Esophagus (tissue), 2 donors: Measurements from ENCODE around the gene HSD17B3. TPM values are rescaled to one million over a fixed set of nuclear protein-coding genes. Genes with fewer than 3 reads are reported as not detected.
"Not testable (repeated sequence)": the region's sequence is repeated elsewhere in the genome, so short reads cannot be mapped to it uniquely, and the experiment has no call there.

Experiments
- H3K27ac ChIP-seq, 2 donors: one replicate each; pipeline ENCODE4 v1.5.1; 2013; ENCODE audit warnings: low read depth in 2 of 2, mild to moderate bottlenecking in 2 of 2, inconsistent platforms in 1 of 2, low read length in 1 of 2, moderate library complexity in 1 of 2
- H3K27me3 ChIP-seq, 2 donors: one replicate each; pipeline ENCODE4 v1.6.1; 2013; ENCODE audit warnings: low read length in 2 of 2, control low read depth in 1 of 2, mild to moderate bottlenecking in 1 of 2; ENCODE audit not compliant: insufficient read depth in 2 of 2, control insufficient read depth in 1 of 2
- H3K36me3 ChIP-seq, 2 donors: one replicate each; pipeline ENCODE4 v1.6.1; 2013; ENCODE audit warnings: low read length in 1 of 2; ENCODE audit not compliant: control insufficient read depth in 2 of 2, insufficient read depth in 2 of 2
- H3K4me1 ChIP-seq, 2 donors: one replicate each; pipeline ENCODE4 v1.6.1; 2013; ENCODE audit warnings: low read length in 1 of 2; ENCODE audit not compliant: control insufficient read depth in 2 of 2, insufficient read depth in 2 of 2
- H3K4me3 ChIP-seq, 2 donors: one replicate each; pipeline ENCODE4 v1.5.1; 2013; ENCODE audit warnings: low read length in 2 of 2, mild to moderate bottlenecking in 2 of 2, low read depth in 1 of 2, moderate library complexity in 1 of 2
- H3K9me3 ChIP-seq, 2 donors: one replicate each; pipeline ENCODE4 v1.6.1; 2013; ENCODE audit warnings: mild to moderate bottlenecking in 2 of 2, low read depth in 1 of 2, low read length in 1 of 2, moderate library complexity in 1 of 2; ENCODE audit not compliant: control insufficient read depth in 2 of 2, insufficient read depth in 1 of 2
- WGBS, 2 donors: extraction: QIAGEN DNeasy Blood & Tissue Kit; methylation state at CpG; one replicate each; pipeline ENCODE4 v1.1.7; 2013; 5-methylcytosine and 5-hydroxymethylcytosine counted together
- polyA plus RNA-seq, 2 donors: library from polyadenylated mRNA; stranded (reverse); fragments of 200-250 nt; gene quantifications; one replicate each; pipeline ENCODE4 v1.2.3, GENCODE V29; 2013
- donor health status: healthy with polysubstance abuse.
- donor health status: Bipolar disorder and iron deficiency.

Gene HSD17B3
- polyA plus RNA-seq, 2 donors, result 0.58 to 0.90 TPM

GRCh38 chr9:96333958-96334357 lies 32.0 kb upstream of the HSD17B3 start:
- H3K4me1 ChIP-seq, result no peaks in the 10 kb centered on the region
- H3K9me3 ChIP-seq, result no peaks in the 10 kb centered on the region
- H3K27me3 ChIP-seq, result no peaks in the 10 kb centered on the region
- no peak overlapping the region for H3K27ac ChIP-seq
- no peaks in the 10 kb centered on the region for H3K36me3 ChIP-seq
- no peak overlapping the region for H3K4me3 ChIP-seq
- 48 to 68% methylated on average over 1 of the region's 1 CpG for WGBS, 2 donors

GRCh38 chr9:96331236-96331947 lies 29.4 kb upstream of the HSD17B3 start:
- Histone ChIP-seq H3K4me1 (no peaks in the 10 kb centered on the region), H3K27ac (no peak overlapping the region), H3K27me3 (no peaks in the 10 kb centered on the region), H3K4me3 (no peak overlapping the region), H3K36me3 (no peaks in the 10 kb centered on the region), H3K9me3 (no peaks in the 10 kb centered on the region)
- WGBS, 2 donors, result 87 to 88% methylated on average over 9 of the region's 9 CpGs

- Histone ChIP-seq H3K9me3 (peaks cover 0 to 2% of the 10 kb centered on the region in 2 donors), H3K27ac (no peak overlapping the region), H3K27me3 (no peaks in the 10 kb centered on the region), H3K4me3 (no peak overlapping the region), H3K4me1 (no peaks in the 10 kb centered on the region), H3K36me3 (no peaks in the 10 kb centered on the region)
- 14 to 24% methylated on average over 1 of the region's 1 CpG for WGBS, 2 donors
Observed at GRCh38 chr9:96327694-96328352, 25.8 kb upstream of the HSD17B3 start.

- H3K27ac ChIP-seq, result no peak overlapping the region
- H3K27me3 ChIP-seq, result no peaks in the 10 kb centered on the region
Observed at GRCh38 chr9:96323169-96323568, 21.2 kb upstream of the HSD17B3 start.

GRCh38 chr9:96322736-96323135 lies 20.8 kb upstream of the HSD17B3 start:
- not testable (repeated sequence) for H3K4me1 ChIP-seq, H3K9me3 ChIP-seq, H3K4me3 ChIP-seq, H3K36me3 ChIP-seq, H3K27ac ChIP-seq, H3K27me3 ChIP-seq
- 87 to 89% methylated on average over 5 of the region's 5 CpGs for WGBS, 2 donors

More at GRCh38 chr9:96323169-96323568, 21.2 kb upstream of the HSD17B3 start:
- Histone ChIP-seq H3K9me3 (peaks cover 0 to 2% of the 10 kb centered on the region in 2 donors), H3K4me1 (no peaks in the 10 kb centered on the region), H3K4me3 (no peak overlapping the region), H3K36me3 (peaks cover 0 to 3% of the 10 kb centered on the region in 2 donors)

- WGBS, 2 donors, result 81% methylated on average over 3 of the region's 3 CpGs
- H3K27ac ChIP-seq, H3K9me3 ChIP-seq, H3K27me3 ChIP-seq, H3K36me3 ChIP-seq, H3K4me3 ChIP-seq, H3K4me1 ChIP-seq: not testable (repeated sequence)
Observed at GRCh38 chr9:96322210-96322609, 20.2 kb upstream of the HSD17B3 start.

GRCh38 chr9:96321515-96321914 lies 19.5 kb upstream of the HSD17B3 start:
- Histone ChIP-seq H3K4me1 (no peaks in the 10 kb centered on the region), H3K36me3 (peaks cover 0 to 3% of the 10 kb centered on the region in 2 donors), H3K4me3 (no peak overlapping the region), H3K27ac (no peak overlapping the region), H3K27me3 (no peaks in the 10 kb centered on the region), H3K9me3 (peaks cover 0 to 2% of the 10 kb centered on the region in 2 donors)
- 75 to 82% methylated on average over 7 of the region's 7 CpGs for WGBS, 2 donors

- WGBS, 2 donors, result 76 to 77% methylated on average over 8 of the region's 8 CpGs
- Histone ChIP-seq H3K9me3 (peaks cover 0 to 2% of the 10 kb centered on the region in 2 donors), H3K4me1 (no peaks in the 10 kb centered on the region), H3K4me3 (no peak overlapping the region), H3K27me3 (no peaks in the 10 kb centered on the region), H3K36me3 (peaks cover 0 to 3% of the 10 kb centered on the region in 2 donors), H3K27ac (no peak overlapping the region)
Observed at GRCh38 chr9:96320749-96321280, 18.8 kb upstream of the HSD17B3 start.

GRCh38 chr9:96318921-96319565 lies 17.1 kb upstream of the HSD17B3 start:
- no peaks in the 10 kb centered on the region for H3K27me3 ChIP-seq
- H3K9me3 ChIP-seq, result peaks cover 0 to 2% of the 10 kb centered on the region in 2 donors
- H3K4me1 ChIP-seq, result no peaks in the 10 kb centered on the region
- 67 to 93% methylated on average over 6 of the region's 6 CpGs for WGBS, 2 donors
- no peak overlapping the region for H3K4me3 ChIP-seq
- H3K36me3 ChIP-seq, result peaks cover 0 to 3% of the 10 kb centered on the region in 2 donors
- H3K27ac ChIP-seq, result no peak overlapping the region
